H1 (cell line): ENCODE results near the gene CAPN7.

Experiments
- CEBPB ChIP-seq: IDR thresholded peaks from 2 replicates; pipeline ENCODE4 v1.6.1; 2012; ENCODE audit warnings: low read depth, low read length
- EZH2 ChIP-seq: fragments of 200-600 bp; sonication (generic); IDR thresholded peaks from 2 replicates; pipeline ENCODE4 v1.7.1; 2012; ENCODE audit warnings: low read depth, mild to moderate bottlenecking, moderate library complexity, low read length, inconsistent platforms; ENCODE audit not compliant: severe bottlenecking
- KDM1A ChIP-seq: fragments of 200-600, 300-600 bp; sonication (generic); IDR thresholded peaks from 2 replicates; pipeline ENCODE4 v1.7.1; 2016; ENCODE audit warnings: mild to moderate bottlenecking, low read length, borderline replicate concordance
- POLR2AphosphoS5 ChIP-seq: IDR thresholded peaks from 2 replicates; pipeline ENCODE4 v1.6.1; 2011; ENCODE audit warnings: low read depth, low read length
- RFX5 ChIP-seq: IDR thresholded peaks from 2 replicates; pipeline ENCODE4 v1.6.1; 2011; ENCODE audit warnings: low read depth, low read length, improper control_type of control experiment, borderline replicate concordance
- TF ChIP-seq, protein P1 (sequence below), 3 experiments: IDR thresholded peaks; 1 replicate in 2 of 3; 2 replicates in 1 of 3; pipeline versions ENCODE4 v1.5.1 to v1.6.1; 2011; ENCODE audit warnings: low read length in 3 of 3, mild to moderate bottlenecking in 3 of 3, inconsistent platforms in 2 of 3, low read depth in 1 of 3, moderate library complexity in 1 of 3; ENCODE audit not compliant: insufficient read depth in 1 of 3; ENCODE audit errors: control extremely low read depth in 1 of 3

DNA sequence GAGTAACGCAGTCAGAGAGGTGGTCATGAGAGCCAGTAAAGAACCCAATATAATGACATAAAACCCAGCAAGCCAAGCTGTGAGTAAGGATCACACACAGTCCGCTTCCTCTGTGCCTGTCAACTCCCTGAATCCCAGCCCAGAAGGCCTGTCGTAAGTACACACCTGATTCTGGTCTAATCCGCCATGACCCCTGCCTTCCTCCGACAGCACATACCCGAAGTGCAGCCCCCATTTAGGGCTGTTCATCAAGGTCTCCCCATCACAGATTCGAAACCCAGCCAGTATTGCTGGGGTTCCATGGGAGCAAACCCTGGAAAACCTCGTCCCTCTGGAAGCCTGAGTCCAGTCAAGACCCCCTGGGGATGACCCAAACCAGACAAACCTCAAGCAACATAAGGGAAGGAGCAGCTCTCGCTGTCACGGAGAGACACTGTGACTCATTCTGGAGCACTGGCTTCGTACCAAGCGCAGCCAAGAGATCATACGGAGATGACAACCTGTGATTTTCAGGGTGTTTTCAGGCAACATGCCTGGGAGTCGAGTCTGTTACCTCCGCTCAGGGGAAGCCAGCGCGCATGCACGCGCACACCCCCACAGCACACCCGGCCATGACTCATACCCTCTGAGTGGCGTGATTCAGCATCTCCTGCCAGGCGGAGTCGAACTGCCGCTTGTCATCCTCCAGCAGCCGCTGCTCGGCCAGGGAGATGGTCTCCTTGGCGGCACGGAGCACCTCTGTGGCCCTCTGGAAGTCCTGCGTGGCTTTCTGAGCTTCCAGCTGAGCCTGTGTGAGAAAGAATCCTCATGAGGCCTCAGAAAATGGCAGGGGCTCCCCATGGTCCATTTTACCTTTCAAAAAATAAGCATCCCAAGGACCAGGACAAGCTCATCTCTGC is 63.3 kb downstream of the CAPN7 start:
- TF ChIP-seq POLR2AphosphoS5 = no peak
- TF ChIP-seq KDM1A = no peak
- TF ChIP-seq, protein P1, sequence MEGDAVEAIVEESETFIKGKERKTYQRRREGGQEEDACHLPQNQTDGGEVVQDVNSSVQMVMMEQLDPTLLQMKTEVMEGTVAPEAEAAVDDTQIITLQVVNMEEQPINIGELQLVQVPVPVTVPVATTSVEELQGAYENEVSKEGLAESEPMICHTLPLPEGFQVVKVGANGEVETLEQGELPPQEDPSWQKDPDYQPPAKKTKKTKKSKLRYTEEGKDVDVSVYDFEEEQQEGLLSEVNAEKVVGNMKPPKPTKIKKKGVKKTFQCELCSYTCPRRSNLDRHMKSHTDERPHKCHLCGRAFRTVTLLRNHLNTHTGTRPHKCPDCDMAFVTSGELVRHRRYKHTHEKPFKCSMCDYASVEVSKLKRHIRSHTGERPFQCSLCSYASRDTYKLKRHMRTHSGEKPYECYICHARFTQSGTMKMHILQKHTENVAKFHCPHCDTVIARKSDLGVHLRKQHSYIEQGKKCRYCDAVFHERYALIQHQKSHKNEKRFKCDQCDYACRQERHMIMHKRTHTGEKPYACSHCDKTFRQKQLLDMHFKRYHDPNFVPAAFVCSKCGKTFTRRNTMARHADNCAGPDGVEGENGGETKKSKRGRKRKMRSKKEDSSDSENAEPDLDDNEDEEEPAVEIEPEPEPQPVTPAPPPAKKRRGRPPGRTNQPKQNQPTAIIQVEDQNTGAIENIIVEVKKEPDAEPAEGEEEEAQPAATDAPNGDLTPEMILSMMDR (IDR thresholded peaks at IDR 0.05; ENCODE audit: control extremely low read depth in 1 of 3, insufficient read depth in 1 of 3, low read depth in 1 of 3, low read length in 3 of 3) = no peak
- TF ChIP-seq EZH2 = no peak
- TF ChIP-seq RFX5 = no peak
- TF ChIP-seq CEBPB = no peak
